Transverse colon (tissue), 4 donors: ENCODE data around the gene STK11. TPM values are rescaled to one million over a fixed set of nuclear protein-coding genes. Genes with fewer than 3 reads are reported as not detected.
A peak's percentile ranks its signal among the peaks of the same experiment; 100 is the strongest.

ENCODE experiments used
- DNase-seq: peaks from one replicate; pipeline ENCODE4 v3.0.0-alpha.2; 2019
- H3K27ac ChIP-seq, 4 donors: fragments of 200-600 bp; sonication (generic); 2 replicates each; pipeline ENCODE4 v1.5.1; 2016 to 2018; ENCODE audit warnings: inconsistent platforms in 4 of 4
- H3K27me3 ChIP-seq: fragments of 200-600 bp; sonication (generic); 2 replicates; pipeline ENCODE4 v1.5.1; 2017; ENCODE audit warnings: inconsistent platforms
- H3K36me3 ChIP-seq, 4 donors: fragments of 200-600 bp; sonication (generic); 2 replicates each; pipeline ENCODE4 v1.5.1; 2017 to 2019; ENCODE audit warnings: inconsistent platforms in 4 of 4
- H3K4me1 ChIP-seq, 4 donors: fragments of 200-600 bp; sonication (generic); 2 replicates each; pipeline ENCODE4 v1.5.1; 2017 to 2020; ENCODE audit warnings: inconsistent platforms in 4 of 4
- H3K4me3 ChIP-seq, 4 donors: fragments of 200-600 bp; sonication (generic); 1 replicate in 1 of 4; 2 replicates in 3 of 4; pipeline versions ENCODE4 v1.5.1 to v1.6.1; 2017 to 2019; ENCODE audit warnings: inconsistent platforms in 4 of 4
- H3K9me3 ChIP-seq, 2 donors: fragments of 200-600 bp; sonication (generic); 2 replicates each; pipeline ENCODE4 v1.5.1; 2017 to 2019; ENCODE audit warnings: inconsistent platforms in 2 of 2
- CTCF ChIP-seq, 5 experiments: fragments of 200-600 bp in 3 of 5; fragments of 450-650 bp in 2 of 5; sonication (generic) in 3 of 5; IDR thresholded peaks; 1 replicate in 2 of 5; 2 replicates in 3 of 5; pipeline ENCODE4 v1.5.1; 2016 to 2017; ENCODE audit warnings: antibody characterized with exemption in 5 of 5, inconsistent platforms in 3 of 5, mild to moderate bottlenecking in 2 of 5, moderate library complexity in 1 of 5
- EP300 ChIP-seq: sonication (generic); formaldehyde crosslinking; IDR thresholded peaks from one replicate; pipeline ENCODE4 v1.6.1; 2017; ENCODE audit warnings: antibody characterized with exemption, low read depth
- POLR2AphosphoS5 ChIP-seq, 3 donors: sonication (generic); formaldehyde crosslinking; IDR thresholded peaks; one replicate each; pipeline ENCODE4 v1.6.1; 2016; ENCODE audit warnings: antibody characterized with exemption in 3 of 3
- WGBS, 2 donors: methylation state at CpG; one replicate each; pipeline ENCODE4 v1.1.5; 2018; ENCODE audit warnings: low coverage in 1 of 2; 5-methylcytosine and 5-hydroxymethylcytosine counted together
- in situ Hi-C, 4 donors: fragments of 200-750 bp; cut with MboI; loops; one replicate each; pipeline versions ENCODE4 v1.15.0 to v1.15.1; 2017; ENCODE audit warnings: low sequenced_read_pairs in 3 of 4, low pct_ligation_motif_present in 1 of 4, low pct_unique_long_range_greater_than_20kb in 1 of 4
- intact Hi-C: fragments of 100-400 bp; cut with DNase I; formaldehyde crosslinking; loops from one replicate; pipeline ENCODE4 v1.15.1; 2023; ENCODE audit warnings: low total_unique reads
- total RNA-seq, 4 donors: library from RNA; depleted of rRNA; stranded (reverse); fragments of >200 nt; gene quantifications; one replicate each; pipeline ENCODE4 v1.1.0, GENCODE V29; 2016

STK11 gene
- total RNA-seq, 4 donors from 2014 or later: 93.7 to 152 (median 103) TPM

- 59 to 67% methylated on average over 18 to 33 of the region's 33 CpGs for WGBS, 2 donors
- in situ Hi-C loops (no loop called here), intact Hi-C loops (no loop called here)
- Histone ChIP-seq H3K9me3 (no peaks in the 10 kb centered on the region), H3K4me3 (peak overlapping the region in 1 of 4 donors; percentile 71), H3K27ac (peak overlapping the region; percentile 98 to 100 (median 100)), H3K36me3 (peaks cover 0 to 28% (median 13%) of the 10 kb centered on the region in 4 donors), H3K4me1 (peaks cover 66 to 80% (median 78%) of the 10 kb centered on the region in 4 donors), H3K27me3 (no peaks in the 10 kb centered on the region)
- no peak for DNase-seq
- TF ChIP-seq POLR2AphosphoS5 (IDR thresholded peaks at IDR 0.05): peak in 2 of 3 donors; percentile 7 to 41
- no peak for TF ChIP-seq CTCF (IDR thresholded peaks at IDR 0.05)
Measured at GRCh38 chr19:1272423-1273262, 67.1 kb downstream of the STK11 start.

GRCh38 chr19:1273263-1274041 lies 67.9 kb downstream of the STK11 start:
- WGBS, 2 donors: 73 to 77% methylated on average over 12 to 21 of the region's 25 CpGs
- no peaks in the 10 kb centered on the region for H3K27me3 ChIP-seq
- H3K27ac ChIP-seq: peak overlapping the region; percentile 98 to 100 (median 100)
- H3K4me3 ChIP-seq: no peak overlapping the region
- peak in 1 of 3 donors; percentile 22 for TF ChIP-seq POLR2AphosphoS5 (IDR thresholded peaks at IDR 0.05)
- no peak for TF ChIP-seq EP300
- TF ChIP-seq CTCF (IDR thresholded peaks at IDR 0.05): no peak
- intact Hi-C loops: no loop called here
- no peaks in the 10 kb centered on the region for H3K9me3 ChIP-seq
- DNase-seq: no peak
- in situ Hi-C loops: no loop called here
- peaks cover 58 to 72% (median 70%) of the 10 kb centered on the region in 4 donors for H3K4me1 ChIP-seq
- peaks cover 0 to 28% (median 13%) of the 10 kb centered on the region in 4 donors for H3K36me3 ChIP-seq

GRCh38 chr19:1274081-1274851 lies 68.7 kb downstream of the STK11 start:
- H3K4me1 ChIP-seq: peaks cover 55 to 67% (median 65%) of the 10 kb centered on the region in 4 donors
- peak overlapping the region; percentile 98 to 100 (median 100) for H3K27ac ChIP-seq
- in situ Hi-C loops (no loop called here), intact Hi-C loops (no loop called here)
- TF ChIP-seq CTCF (IDR thresholded peaks at IDR 0.05) (no peak), POLR2AphosphoS5 (IDR thresholded peaks at IDR 0.05) (peak in 1 of 3 donors; percentile 7)
- WGBS, 2 donors: 83 to 87% methylated on average over 3 to 40 of the region's 46 CpGs
- no peaks in the 10 kb centered on the region for H3K9me3 ChIP-seq
- H3K4me3 ChIP-seq: peak overlapping the region in 2 of 4 donors; percentile 58 to 59
- DNase-seq: no peak
- peaks cover 0 to 28% (median 13%) of the 10 kb centered on the region in 4 donors for H3K36me3 ChIP-seq
- no peaks in the 10 kb centered on the region for H3K27me3 ChIP-seq
